GM19372 (cell line): ENCODE results near the gene KCNJ18.
"Not testable (repeated sequence)": the region's sequence is repeated elsewhere in the genome, so short reads cannot be mapped to it uniquely, and the experiment has no call there.

Experiments used
- ATAC-seq: cut with Tn5 transposase; IDR thresholded peaks from one replicate; pipeline ENCODE4 v1.9.1; 2021; ENCODE audit warnings: mild to moderate bottlenecking, low read depth, moderate library complexity; ENCODE audit not compliant: unreplicated experiment

The KCNJ18 gene

GRCh38 chr17:21683897-21684296 is 8.4 kb upstream of the KCNJ18 start:
- ATAC-seq: not testable (repeated sequence)

- ATAC-seq: not testable (repeated sequence)
These were observed 7.9 kb upstream of the KCNJ18 start for GRCh38 chr17:21684384-21684783.

GRCh38 chr17:21685061-21685795 is 7.1 kb upstream of the KCNJ18 start:
- ATAC-seq: not testable (repeated sequence)

GRCh38 chr17:21686165-21687015 is 5.9 kb upstream of the KCNJ18 start:
- no peak for ATAC-seq

GRCh38 chr17:21687136-21687953 is 5.0 kb upstream of the KCNJ18 start:
- no peak for ATAC-seq

- ATAC-seq: no peak
These were observed 3.9 kb upstream of the KCNJ18 start for GRCh38 chr17:21688293-21688949.

GRCh38 chr17:21689604-21690003 is 2.7 kb upstream of the KCNJ18 start:
- no peak for ATAC-seq

GRCh38 chr17:21690811-21691210 is 1.5 kb upstream of the KCNJ18 start:
- ATAC-seq: not testable (repeated sequence)

GRCh38 chr17:21691481-21691880 is 842 bp upstream of the KCNJ18 start:
- not testable (repeated sequence) for ATAC-seq

- ATAC-seq: not testable (repeated sequence)
These were observed 362 bp downstream of the KCNJ18 start for GRCh38 chr17:21692704-21693065.

- not testable (repeated sequence) for ATAC-seq
These were observed 1.1 kb downstream of the KCNJ18 start for GRCh38 chr17:21693391-21693796.

GRCh38 chr17:21693937-21694336 is 1.6 kb downstream of the KCNJ18 start:
- ATAC-seq: not testable (repeated sequence)

GRCh38 chr17:21696227-21696626 is 3.9 kb downstream of the KCNJ18 start:
- not testable (repeated sequence) for ATAC-seq

GRCh38 chr17:21696842-21697507 is 4.7 kb downstream of the KCNJ18 start:
- not testable (repeated sequence) for ATAC-seq

GRCh38 chr17:21697508-21697860 is 5.2 kb downstream of the KCNJ18 start:
- not testable (repeated sequence) for ATAC-seq

GRCh38 chr17:21698437-21699075 is 6.2 kb downstream of the KCNJ18 start:
- not testable (repeated sequence) for ATAC-seq

- not testable (repeated sequence) for ATAC-seq
These were observed 6.8 kb downstream of the KCNJ18 start for GRCh38 chr17:21699124-21699523.

- ATAC-seq: not testable (repeated sequence)
These were observed 7.4 kb downstream of the KCNJ18 start for GRCh38 chr17:21699573-21700236.

- ATAC-seq: not testable (repeated sequence)
These were observed 8.8 kb downstream of the KCNJ18 start for GRCh38 chr17:21701090-21701489.
